ENCODE measurements around the gene ARFGAP1.

Gene ARFGAP1

GRCh38 chr20:63277466-63278272 is 5.1 kb downstream of the ARFGAP1 start:
- Histone ChIP-seq H3K36me3 (ENCODE audit: control insufficient read depth, insufficient read depth, low read length) (peaks cover 8% of the 10 kb centered on the region), H3K4me3 (ENCODE audit: low read length) (no peak overlapping the region), H3K27me3 (ENCODE audit: control insufficient read depth, insufficient read depth, low read length) (no peaks in the 10 kb centered on the region), H3K9me3 (ENCODE audit: control insufficient read depth, low read length) (no peaks in the 10 kb centered on the region), H3K9ac (ENCODE audit: low read length) (no peak overlapping the region), H3K4me1 (ENCODE audit: control insufficient read depth, insufficient read depth, low read length) (peaks cover 12% of the 10 kb centered on the region)

GRCh38 chr20:63278661-63279060 is 6.0 kb downstream of the ARFGAP1 start:
- H3K36me3 ChIP-seq (ENCODE audit: control insufficient read depth, insufficient read depth, low read length), result peaks cover 8% of the 10 kb centered on the region
- no peak overlapping the region for H3K9ac ChIP-seq (ENCODE audit: low read length)
- no peak overlapping the region for H3K4me3 ChIP-seq (ENCODE audit: low read length)
- H3K4me1 ChIP-seq (ENCODE audit: control insufficient read depth, insufficient read depth, low read length), result peaks cover 9% of the 10 kb centered on the region
- H3K9me3 ChIP-seq (ENCODE audit: control insufficient read depth, low read length), result no peaks in the 10 kb centered on the region
- no peaks in the 10 kb centered on the region for H3K27me3 ChIP-seq (ENCODE audit: control insufficient read depth, insufficient read depth, low read length)

GRCh38 chr20:63279931-63280330 is 7.3 kb downstream of the ARFGAP1 start:
- H3K9me3 ChIP-seq (ENCODE audit: control insufficient read depth, low read length), result no peaks in the 10 kb centered on the region

GRCh38 chr20:63280371-63280770 is 7.8 kb downstream of the ARFGAP1 start:
- H3K4me3 ChIP-seq (ENCODE audit: low read length), result no peak overlapping the region
- no peaks in the 10 kb centered on the region for H3K4me1 ChIP-seq (ENCODE audit: control insufficient read depth, insufficient read depth, low read length)
- H3K36me3 ChIP-seq (ENCODE audit: control insufficient read depth, insufficient read depth, low read length), result peaks cover 8% of the 10 kb centered on the region
- no peaks in the 10 kb centered on the region for H3K27me3 ChIP-seq (ENCODE audit: control insufficient read depth, insufficient read depth, low read length)
- H3K9ac ChIP-seq (ENCODE audit: low read length), result no peak overlapping the region
- no peaks in the 10 kb centered on the region for H3K9me3 ChIP-seq (ENCODE audit: control insufficient read depth, low read length)

More at GRCh38 chr20:63279931-63280330, 7.3 kb downstream of the ARFGAP1 start:
- no peaks in the 10 kb centered on the region for H3K27me3 ChIP-seq (ENCODE audit: control insufficient read depth, insufficient read depth, low read length)
- no peak overlapping the region for H3K4me3 ChIP-seq (ENCODE audit: low read length)
- no peaks in the 10 kb centered on the region for H3K4me1 ChIP-seq (ENCODE audit: control insufficient read depth, insufficient read depth, low read length)
- H3K36me3 ChIP-seq (ENCODE audit: control insufficient read depth, insufficient read depth, low read length), result peaks cover 8% of the 10 kb centered on the region
- no peak overlapping the region for H3K9ac ChIP-seq (ENCODE audit: low read length)

- Histone ChIP-seq H3K9ac (ENCODE audit: low read length) (no peak overlapping the region), H3K9me3 (ENCODE audit: control insufficient read depth, low read length) (no peaks in the 10 kb centered on the region), H3K36me3 (ENCODE audit: control insufficient read depth, insufficient read depth, low read length) (peaks cover 8% of the 10 kb centered on the region), H3K4me3 (ENCODE audit: low read length) (no peak overlapping the region), H3K4me1 (ENCODE audit: control insufficient read depth, insufficient read depth, low read length) (no peaks in the 10 kb centered on the region), H3K27me3 (ENCODE audit: control insufficient read depth, insufficient read depth, low read length) (no peaks in the 10 kb centered on the region)
Measured at GRCh38 chr20:63280929-63281545, 8.4 kb downstream of the ARFGAP1 start.

- no peaks in the 10 kb centered on the region for H3K4me1 ChIP-seq (ENCODE audit: control insufficient read depth, insufficient read depth, low read length)
- H3K27me3 ChIP-seq (ENCODE audit: control insufficient read depth, insufficient read depth, low read length), result no peaks in the 10 kb centered on the region
- no peak overlapping the region for H3K4me3 ChIP-seq (ENCODE audit: low read length)
- H3K36me3 ChIP-seq (ENCODE audit: control insufficient read depth, insufficient read depth, low read length), result no peaks in the 10 kb centered on the region
- H3K9ac ChIP-seq (ENCODE audit: low read length), result no peak overlapping the region
- no peaks in the 10 kb centered on the region for H3K9me3 ChIP-seq (ENCODE audit: control insufficient read depth, low read length)
Measured at GRCh38 chr20:63281742-63282665, 9.4 kb downstream of the ARFGAP1 start.

- Histone ChIP-seq H3K27me3 (ENCODE audit: control insufficient read depth, insufficient read depth, low read length) (no peaks in the 10 kb centered on the region), H3K36me3 (ENCODE audit: control insufficient read depth, insufficient read depth, low read length) (no peaks in the 10 kb centered on the region), H3K4me3 (ENCODE audit: low read length) (no peak overlapping the region), H3K4me1 (ENCODE audit: control insufficient read depth, insufficient read depth, low read length) (no peaks in the 10 kb centered on the region), H3K9ac (ENCODE audit: low read length) (no peak overlapping the region), H3K9me3 (ENCODE audit: control insufficient read depth, low read length) (no peaks in the 10 kb centered on the region)
Measured at GRCh38 chr20:63282946-63283345, 10.3 kb downstream of the ARFGAP1 start.

GRCh38 chr20:63283397-63284082 is 10.9 kb downstream of the ARFGAP1 start:
- Histone ChIP-seq H3K4me1 (ENCODE audit: control insufficient read depth, insufficient read depth, low read length) (no peaks in the 10 kb centered on the region), H3K27me3 (ENCODE audit: control insufficient read depth, insufficient read depth, low read length) (no peaks in the 10 kb centered on the region), H3K4me3 (ENCODE audit: low read length) (no peak overlapping the region), H3K9me3 (ENCODE audit: control insufficient read depth, low read length) (no peaks in the 10 kb centered on the region), H3K9ac (ENCODE audit: low read length) (no peak overlapping the region), H3K36me3 (ENCODE audit: control insufficient read depth, insufficient read depth, low read length) (no peaks in the 10 kb centered on the region)

GRCh38 chr20:63284083-63284440 is 11.4 kb downstream of the ARFGAP1 start:
- no peak overlapping the region for H3K4me3 ChIP-seq (ENCODE audit: low read length)
- no peaks in the 10 kb centered on the region for H3K36me3 ChIP-seq (ENCODE audit: control insufficient read depth, insufficient read depth, low read length)

GRCh38 chr20:63284544-63284949 is 11.9 kb downstream of the ARFGAP1 start:
- Histone ChIP-seq H3K27me3 (ENCODE audit: control insufficient read depth, insufficient read depth, low read length) (no peaks in the 10 kb centered on the region), H3K4me1 (ENCODE audit: control insufficient read depth, insufficient read depth, low read length) (no peaks in the 10 kb centered on the region), H3K9me3 (ENCODE audit: control insufficient read depth, low read length) (no peaks in the 10 kb centered on the region), H3K4me3 (ENCODE audit: low read length) (no peak overlapping the region), H3K9ac (ENCODE audit: low read length) (no peak overlapping the region), H3K36me3 (ENCODE audit: control insufficient read depth, insufficient read depth, low read length) (no peaks in the 10 kb centered on the region)

More at GRCh38 chr20:63284083-63284440, 11.4 kb downstream of the ARFGAP1 start:
- Histone ChIP-seq H3K9ac (ENCODE audit: low read length) (no peak overlapping the region), H3K4me1 (ENCODE audit: control insufficient read depth, insufficient read depth, low read length) (no peaks in the 10 kb centered on the region), H3K9me3 (ENCODE audit: control insufficient read depth, low read length) (no peaks in the 10 kb centered on the region), H3K27me3 (ENCODE audit: control insufficient read depth, insufficient read depth, low read length) (no peaks in the 10 kb centered on the region)

GRCh38 chr20:63284981-63285524 is 12.4 kb downstream of the ARFGAP1 start:
- no peaks in the 10 kb centered on the region for H3K4me1 ChIP-seq (ENCODE audit: control insufficient read depth, insufficient read depth, low read length)
- H3K27me3 ChIP-seq (ENCODE audit: control insufficient read depth, insufficient read depth, low read length), result no peaks in the 10 kb centered on the region
- no peaks in the 10 kb centered on the region for H3K9me3 ChIP-seq (ENCODE audit: control insufficient read depth, low read length)
- H3K9ac ChIP-seq (ENCODE audit: low read length), result no peak overlapping the region
- no peak overlapping the region for H3K4me3 ChIP-seq (ENCODE audit: low read length)
- H3K36me3 ChIP-seq (ENCODE audit: control insufficient read depth, insufficient read depth, low read length), result no peaks in the 10 kb centered on the region
